H1 (cell line): ENCODE results near the gene AMPH. TPM values are rescaled to one million over a fixed set of nuclear protein-coding genes. Genes with fewer than 3 reads are reported as not detected.

Source experiments
- CTCF ChIA-PET: fragments of 300-600 bp; sonication (Branson Sonifier 250); formaldehyde crosslinking; loops from one replicate; lab custom pipeline; 2021; ENCODE audit not compliant: partially characterized antibody; lab: Charles Lee
- POLR2A ChIA-PET: fragments of 300-600 bp; sonication (Branson Sonifier 250); formaldehyde crosslinking; loops from one replicate; lab custom pipeline; 2021; ENCODE audit warnings: inconsistent platforms; ENCODE audit not compliant: partially characterized antibody; lab: Charles Lee
- DNase-seq, 2 experiments: peaks; one replicate each; pipeline versions ENCODE4 v3.0.0 to v3.0.0-alpha.2; 2010 to 2022; ENCODE audit warnings: low spot score in 2 of 2, low read depth in 1 of 2, mixed read lengths in 1 of 2
- FAIRE-seq: peaks from 2 replicates; lab custom pipeline; 2011; peaks lifted over from hg19 to GRCh38; lab: Jason Lieb, UNC
- H2AFZ ChIP-seq: 2 replicates; pipeline ENCODE4 v1.8.1; 2012; ENCODE audit warnings: low read length, inconsistent platforms
- H2AK5ac ChIP-seq: 2 replicates; pipeline ENCODE4 v1.6.1; 2013; ENCODE audit warnings: low read depth, low read length
- H2BK120ac ChIP-seq: replicated peaks from 2 replicates; pipeline ENCODE3; 2013; ENCODE audit warnings: low read depth, low read length, inconsistent platforms
- H2BK12ac ChIP-seq: 2 replicates; pipeline ENCODE4 v1.6.1; 2013; ENCODE audit warnings: low read depth, low read length
- H2BK15ac ChIP-seq: 2 replicates; pipeline ENCODE4 v1.6.1; 2013; ENCODE audit warnings: low read length
- H2BK20ac ChIP-seq: 2 replicates; pipeline ENCODE4 v1.6.1; 2013; ENCODE audit warnings: low read length
- H2BK5ac ChIP-seq: 2 replicates; pipeline ENCODE4 v1.6.1; 2013; ENCODE audit warnings: low read depth, low read length
- H3K14ac ChIP-seq: 2 replicates; pipeline ENCODE4 v1.6.1; 2013; ENCODE audit warnings: inconsistent platforms; ENCODE audit not compliant: insufficient read length
- H3K18ac ChIP-seq: 2 replicates; pipeline ENCODE4 v1.6.1; 2013; ENCODE audit warnings: low read length; ENCODE audit errors: extremely low read depth
- H3K23ac ChIP-seq: 2 replicates; pipeline ENCODE4 v1.6.1; 2013; ENCODE audit warnings: inconsistent platforms; ENCODE audit not compliant: insufficient read length
- H3K23me2 ChIP-seq: 2 replicates; pipeline ENCODE4 v1.6.1; 2013; ENCODE audit warnings: low read depth, low read length
- H3K27ac ChIP-seq: 2 replicates; pipeline ENCODE4 v1.6.1; 2011; ENCODE audit warnings: low read depth, low read length, inconsistent platforms
- H3K27me3 ChIP-seq, 4 experiments: replicated peaks in 1 of 4; 1 replicate in 1 of 4; 2 replicates in 3 of 4; pipeline versions ENCODE4 v1.6.1 to v1.8.1; 2011 to 2013; ENCODE audit warnings: low read length in 3 of 4, mild to moderate bottlenecking in 3 of 4, inconsistent platforms in 2 of 4, mixed read lengths in 2 of 4, moderate library complexity in 1 of 4; ENCODE audit not compliant: control insufficient read depth in 3 of 4, insufficient read depth in 3 of 4; ENCODE audit errors: extremely low read depth in 1 of 4
- H3K36me3 ChIP-seq, 4 experiments: 2 replicates each; pipeline versions ENCODE4 v1.6.1 to v1.8.1; 2011 to 2013; ENCODE audit warnings: mild to moderate bottlenecking in 4 of 4, low read length in 3 of 4, moderate library complexity in 2 of 4, control low read depth in 1 of 4, inconsistent platforms in 1 of 4; ENCODE audit not compliant: insufficient read depth in 4 of 4, control insufficient read depth in 2 of 4
- H3K4ac ChIP-seq: replicated peaks from 2 replicates; pipeline ENCODE3; 2013; ENCODE audit warnings: low read length, low read depth, mixed read lengths, inconsistent platforms; ENCODE audit not compliant: insufficient read length
- H3K4me1 ChIP-seq, 4 experiments: replicated peaks in 1 of 4; 1 replicate in 1 of 4; 2 replicates in 3 of 4; pipeline versions ENCODE4 v1.6.1 to v1.8.1; 2011 to 2013; ENCODE audit warnings: low read length in 3 of 4, inconsistent platforms in 2 of 4, mixed read lengths in 1 of 4; ENCODE audit not compliant: insufficient read depth in 4 of 4, control insufficient read depth in 3 of 4
- H3K4me2 ChIP-seq, 2 experiments: 2 replicates each; pipeline versions ENCODE4 v1.6.1 to v1.8.1; 2011 to 2013; ENCODE audit warnings: low read depth in 2 of 2, low read length in 2 of 2, control low read depth in 1 of 2, inconsistent platforms in 1 of 2, mild to moderate bottlenecking in 1 of 2; ENCODE audit not compliant: insufficient read depth in 1 of 2
- H3K4me3 ChIP-seq, 4 experiments: fragments of 200-600, 300-600 bp in 1 of 4; sonication (generic), shearing (Covaris generic), sonication (Bioruptor Twin) in 1 of 4; 2 replicates each; pipeline versions ENCODE4 v1.5.1 to v1.8.1; 2011 to 2016; ENCODE audit warnings: low read length in 4 of 4, low read depth in 3 of 4, control low read depth in 2 of 4, inconsistent platforms in 2 of 4, mild to moderate bottlenecking in 2 of 4, mixed read lengths in 1 of 4, moderate library complexity in 1 of 4; ENCODE audit not compliant: insufficient read depth in 2 of 4; ENCODE audit errors: extremely low read depth in 1 of 4
- H3K56ac ChIP-seq: replicated peaks from 2 replicates; pipeline ENCODE3; 2013; ENCODE audit warnings: low read depth, mild to moderate bottlenecking, mixed read lengths, low read length, inconsistent platforms; ENCODE audit not compliant: insufficient read length
- H3K79me1 ChIP-seq: 2 replicates; pipeline ENCODE4 v1.6.1; 2013; ENCODE audit warnings: low read depth, low read length, control low read depth
- H3K79me2 ChIP-seq, 2 experiments: 2 replicates each; pipeline versions ENCODE4 v1.6.1 to v1.8.1; 2012 to 2013; ENCODE audit warnings: low read length in 2 of 2, mild to moderate bottlenecking in 2 of 2, inconsistent platforms in 1 of 2; ENCODE audit not compliant: insufficient read depth in 2 of 2, control insufficient read depth in 1 of 2
- H3K9ac ChIP-seq, 4 experiments: replicated peaks in 1 of 4; 1 replicate in 1 of 4; 2 replicates in 3 of 4; pipeline versions ENCODE4 v1.6.1 to v1.8.1; 2011 to 2013; ENCODE audit warnings: low read depth in 3 of 4, low read length in 3 of 4, control low read depth in 2 of 4, mild to moderate bottlenecking in 2 of 4, moderate library complexity in 2 of 4, inconsistent platforms in 1 of 4; ENCODE audit errors: extremely low read depth in 1 of 4
- H3K9me3 ChIP-seq, 2 experiments: 2 replicates each; pipeline versions ENCODE4 v1.6.1 to v1.8.1; 2012 to 2013; ENCODE audit warnings: mild to moderate bottlenecking in 2 of 2, moderate library complexity in 2 of 2, control low read depth in 1 of 2, inconsistent platforms in 1 of 2, low read depth in 1 of 2, low read length in 1 of 2, mixed read lengths in 1 of 2; ENCODE audit not compliant: insufficient read depth in 2 of 2
- H4K20me1 ChIP-seq, 2 experiments: replicated peaks in 1 of 2; 2 replicates each; pipeline versions ENCODE3 to v1.8.1; 2011 to 2013; ENCODE audit warnings: inconsistent platforms in 2 of 2, low read length in 2 of 2, mild to moderate bottlenecking in 1 of 2; ENCODE audit not compliant: insufficient read depth in 2 of 2, control insufficient read depth in 1 of 2
- H4K5ac ChIP-seq: 2 replicates; pipeline ENCODE4 v1.6.1; 2013; ENCODE audit warnings: low read length, low read depth, mixed read lengths, inconsistent platforms; ENCODE audit not compliant: insufficient read length
- H4K8ac ChIP-seq: 2 replicates; pipeline ENCODE4 v1.8.0; 2013; ENCODE audit warnings: mild to moderate bottlenecking, moderate library complexity, low read length, inconsistent platforms; ENCODE audit not compliant: insufficient read depth; ENCODE audit errors: extremely low read depth
- H4K91ac ChIP-seq: replicated peaks from 2 replicates; pipeline ENCODE3; 2013; ENCODE audit warnings: low read length, mixed read lengths, inconsistent platforms; ENCODE audit not compliant: insufficient read length
- BACH1 ChIP-seq: IDR thresholded peaks from 2 replicates; pipeline ENCODE4 v1.6.1; 2012; ENCODE audit warnings: low read length, improper control_type of control experiment
- CHD1 ChIP-seq: IDR thresholded peaks from 2 replicates; pipeline ENCODE4 v1.6.1; 2012; ENCODE audit warnings: low read depth, low read length, improper control_type of control experiment
- CTBP2 ChIP-seq: IDR thresholded peaks from 2 replicates; pipeline ENCODE4 v1.7.0; 2011; ENCODE audit warnings: borderline replicate concordance, mild to moderate bottlenecking, moderate library complexity, mixed read lengths, low read length; ENCODE audit not compliant: insufficient read depth, insufficient read length
- CTCF ChIP-seq, 3 experiments: IDR thresholded peaks; 1 replicate in 2 of 3; 2 replicates in 1 of 3; pipeline versions ENCODE4 v1.5.1 to v1.6.1; 2011; ENCODE audit warnings: low read length in 3 of 3, mild to moderate bottlenecking in 3 of 3, inconsistent platforms in 2 of 3, low read depth in 1 of 3, moderate library complexity in 1 of 3; ENCODE audit not compliant: insufficient read depth in 1 of 3; ENCODE audit errors: control extremely low read depth in 1 of 3
- HDAC2 ChIP-seq, 2 experiments: fragments of 300-600 bp in 1 of 2; sonication (generic) in 1 of 2; IDR thresholded peaks; 2 replicates each; pipeline ENCODE4 v1.6.1; 2011 to 2012; ENCODE audit warnings: low read depth in 2 of 2, low read length in 2 of 2, mild to moderate bottlenecking in 2 of 2, moderate library complexity in 2 of 2, borderline replicate concordance in 1 of 2, inconsistent platforms in 1 of 2
- RAD21 ChIP-seq, 2 experiments: IDR thresholded peaks in 1 of 2; conservative IDR thresholded peaks in 1 of 2; 2 replicates each; pipeline ENCODE4 v1.6.1; 2011; ENCODE audit warnings: low read depth in 2 of 2, low read length in 2 of 2, improper control_type of control experiment in 1 of 2, inconsistent platforms in 1 of 2, mild to moderate bottlenecking in 1 of 2, moderate library complexity in 1 of 2
- TAF1 ChIP-seq: IDR thresholded peaks from 2 replicates; pipeline ENCODE4 v1.6.1; 2011; ENCODE audit warnings: mild to moderate bottlenecking, low read depth, low read length
- WGBS, 2 experiments: shearing (Covaris generic) in 1 of 2; methylation state at CpG; one replicate each; pipeline versions ENCODE4 v1.1.6 to v1.1.7; 2013 to 2015; ENCODE audit warnings: low lambda C conversion rate in 2 of 2, mixed read lengths in 2 of 2, inconsistent platforms in 1 of 2, low coverage in 1 of 2, missing lambda C conversion rate in 1 of 2; ENCODE audit not compliant: insufficient replicate concordance in 2 of 2, insufficient coverage in 1 of 2, insufficient read length in 1 of 2; ENCODE audit errors: extremely low coverage in 1 of 2, missing lambda C conversion rate in 1 of 2; 5-methylcytosine and 5-hydroxymethylcytosine counted together
- polyA plus RNA-seq, 7 experiments: library from polyadenylated mRNA; depleted of rRNA in 3 of 7; stranded (reverse) in 5 of 7; unstranded in 2 of 7; fragments of >200 nt in 5 of 7; fragments of 200-250 nt in 2 of 7; gene quantifications; 1 replicate in 5 of 7; 2 replicates in 1 of 7; 4 replicates in 1 of 7; pipeline versions ENCODE4 v1.2.1 to v1.2.3, GENCODE V29; 2011 to 2013; ENCODE audit warnings: missing spikeins in 2 of 7, mixed read lengths in 2 of 7
- total RNA-seq: library from RNA; stranded (reverse); fragmentation: NEBNext Ultra II Directional; extraction: Animal tissue kit (Norgen Biotek cat#: 25700); gene quantifications from 2 replicates; pipeline ENCODE4 v1.2.1, GENCODE V29; 2021
- TF ChIP-seq, protein P1 (sequence below): IDR thresholded peaks from 2 replicates; pipeline ENCODE4 v1.6.1; 2011; ENCODE audit warnings: low read depth, mild to moderate bottlenecking, low read length; ENCODE audit not compliant: insufficient read depth

The AMPH gene
- total and polyA plus RNA-seq, 2 of the 8 experiments (the other 6 are each of a cell fraction or from before 2014, with no cell fraction given): 7.3 to 12.2 TPM

GRCh38 chr7:38368191-38368605 is 263.0 kb downstream of the AMPH start:
- Histone ChIP-seq H2BK120ac (peak overlapping the region; percentile 15), H3K18ac (no peak overlapping the region), H3K9me3 (no peaks in the 10 kb centered on the region), H3K79me1 (no peaks in the 10 kb centered on the region), H3K56ac (no peak overlapping the region), H2BK15ac (no peak overlapping the region), H4K8ac (no peak overlapping the region), H4K20me1 (no peaks in the 10 kb centered on the region), H3K36me3 (no peaks in the 10 kb centered on the region), H2AFZ (peak overlapping the region; percentile 78; the same call in 1 of the 2 replicates), H3K4me2 (no peak overlapping the region), H4K5ac (no peak overlapping the region), H3K4me1 (peaks cover 0 to 6% (median under 1%) of the 10 kb centered on the region in 4 experiments; a peak in 2 of 7 replicates), H3K4ac (peak overlapping the region; percentile 1), H3K27ac (no peak overlapping the region), H3K27me3 (no peaks in the 10 kb centered on the region), H3K23me2 (no peaks in the 10 kb centered on the region), H2AK5ac (no peak overlapping the region), H2BK5ac (no peak overlapping the region), H3K23ac (no peak overlapping the region), H3K14ac (no peak overlapping the region), H4K91ac (no peak overlapping the region), H3K79me2 (no peaks in the 10 kb centered on the region), H2BK20ac (no peak overlapping the region), H3K9ac (no peak overlapping the region), H3K4me3 (no peak overlapping the region), H2BK12ac (no peak overlapping the region)
- TF ChIP-seq HDAC2 (IDR thresholded peaks at IDR 0.05; ENCODE audit: borderline replicate concordance in 1 of 2, low read depth in 2 of 2, low read length in 2 of 2) (no peak), CTBP2 (peak; percentile 57), CHD1 (no peak), BACH1 (no peak), RAD21 (IDR thresholded peaks at IDR 0.05 in 1 of 2, conservative IDR thresholded peaks at IDR 0.05 in 1 of 2; ENCODE audit: low read depth in 2 of 2, low read length in 2 of 2) (peak; percentile 35 to 58), TAF1 (0 out of 2 replicates have a peak, but pooled peaks have one; percentile 20), CTCF (IDR thresholded peaks at IDR 0.05; ENCODE audit: control extremely low read depth in 1 of 3, insufficient read depth in 1 of 3, low read depth in 1 of 3, low read length in 3 of 3) (peak; percentile 86 to 99 (median 97))
- TF ChIP-seq, protein P1, sequence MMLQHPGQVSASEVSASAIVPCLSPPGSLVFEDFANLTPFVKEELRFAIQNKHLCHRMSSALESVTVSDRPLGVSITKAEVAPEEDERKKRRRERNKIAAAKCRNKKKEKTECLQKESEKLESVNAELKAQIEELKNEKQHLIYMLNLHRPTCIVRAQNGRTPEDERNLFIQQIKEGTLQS: 0 out of 2 replicates have a peak, but pooled peaks have one; percentile 4
- FAIRE-seq: no peak
- CTCF ChIA-PET: interaction anchor here (0.7 to 6.0 kb wide), 32 partner anchors 12 to 501 kb away, joined by 3 to 97 read pairs (median 6); partner anchors contain the start of gene SFRP4
- WGBS, 2 experiments: 33% methylated on average over 5 of the region's 5 CpGs; no CpG with 5 or more reads in 1 of the 2 experiments
- POLR2A ChIA-PET: no interaction called here
- DNase-seq: peak; percentile 80 to 88
